ENCODE results near the gene FRMD1.

FRMD1 gene

DNA sequence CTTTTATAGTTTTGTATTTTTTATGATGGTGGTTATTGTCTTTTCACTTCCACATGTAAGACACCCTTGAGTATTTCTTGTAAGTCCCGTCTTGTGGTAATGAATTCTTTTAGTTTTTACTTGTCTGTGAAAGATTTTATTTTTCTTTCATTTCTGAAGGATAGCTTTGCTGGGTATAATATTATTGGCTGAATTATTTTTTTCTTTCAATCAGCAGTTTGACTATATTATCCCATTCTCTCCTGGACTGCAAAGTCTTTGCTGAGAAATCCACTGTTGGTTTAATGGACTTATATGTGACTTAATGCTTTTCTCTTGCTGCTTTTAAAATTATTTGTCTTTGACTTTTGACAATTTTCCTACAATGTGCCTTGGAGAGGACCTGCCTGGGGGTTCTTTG, 67.7 kb downstream of the FRMD1 start:
- Histone ChIP-seq H3F3A (ENCODE audit: control insufficient read depth, insufficient read depth) (no peaks in the 10 kb centered on the region), H3K4me2 (ENCODE audit: low read length) (no peak overlapping the region), H3K4me3 (ENCODE audit: low read length) (no peak overlapping the region), H3K27ac (ENCODE audit: low read depth, low read length) (no peak overlapping the region), H3K27me3 (ENCODE audit: control insufficient read depth, low read length) (no peaks in the 10 kb centered on the region), H3K79me2 (ENCODE audit: control insufficient read depth, low read length) (no peaks in the 10 kb centered on the region), H3K9me3 (ENCODE audit: control insufficient read depth, insufficient read depth, low read length) (peaks cover 16% of the 10 kb centered on the region; the same call in 1 of the 2 replicates), H3K4me1 (ENCODE audit: control insufficient read depth, low read length) (no peaks in the 10 kb centered on the region), H3K9me2 (replicated peaks; ENCODE audit: control insufficient read depth, low read length) (no peaks in the 10 kb centered on the region), H3K36me3 (ENCODE audit: control insufficient read depth, low read length) (no peaks in the 10 kb centered on the region), H4K20me1 (ENCODE audit: control insufficient read depth, insufficient read depth, low read depth, low read length) (no peaks in the 10 kb centered on the region)
- TF ChIP-seq CTCF (IDR thresholded peaks at IDR 0.05; ENCODE audit: low read depth, low read length, poor library complexity, severe bottlenecking) (no peak), EZH2phosphoT487 (IDR thresholded peaks at IDR 0.05; ENCODE audit: borderline replicate concordance, low read length) (no peak)

GRCh38 chr6:168009331-168009730, 69.7 kb downstream of the FRMD1 start:
- Histone ChIP-seq H3K27ac (ENCODE audit: low read depth, low read length) (no peak overlapping the region), H3K36me3 (ENCODE audit: control insufficient read depth, low read length) (no peaks in the 10 kb centered on the region), H3K9me2 (replicated peaks; ENCODE audit: control insufficient read depth, low read length) (no peaks in the 10 kb centered on the region), H4K20me1 (ENCODE audit: control insufficient read depth, insufficient read depth, low read depth, low read length) (no peaks in the 10 kb centered on the region), H3K4me2 (ENCODE audit: low read length) (no peak overlapping the region), H3K4me3 (ENCODE audit: low read length) (no peak overlapping the region), H3K4me1 (ENCODE audit: control insufficient read depth, low read length) (no peaks in the 10 kb centered on the region), H3K27me3 (ENCODE audit: control insufficient read depth, low read length) (no peaks in the 10 kb centered on the region), H3F3A (ENCODE audit: control insufficient read depth, insufficient read depth) (no peaks in the 10 kb centered on the region), H3K79me2 (ENCODE audit: control insufficient read depth, low read length) (no peaks in the 10 kb centered on the region), H3K9me3 (ENCODE audit: control insufficient read depth, insufficient read depth, low read length) (peaks cover 16% of the 10 kb centered on the region; the same call in 1 of the 2 replicates)
- TF ChIP-seq CTCF (IDR thresholded peaks at IDR 0.05; ENCODE audit: low read depth, low read length, poor library complexity, severe bottlenecking), result no peak
- no peak for TF ChIP-seq EZH2phosphoT487 (IDR thresholded peaks at IDR 0.05; ENCODE audit: borderline replicate concordance, low read length)

- Histone ChIP-seq H3K27me3 (ENCODE audit: control insufficient read depth, low read length) (no peaks in the 10 kb centered on the region), H3K27ac (ENCODE audit: low read depth, low read length) (no peak overlapping the region), H3K36me3 (ENCODE audit: control insufficient read depth, low read length) (no peaks in the 10 kb centered on the region), H3K4me1 (ENCODE audit: control insufficient read depth, low read length) (no peaks in the 10 kb centered on the region), H3F3A (ENCODE audit: control insufficient read depth, insufficient read depth) (no peaks in the 10 kb centered on the region), H3K79me2 (ENCODE audit: control insufficient read depth, low read length) (no peaks in the 10 kb centered on the region), H3K9me2 (replicated peaks; ENCODE audit: control insufficient read depth, low read length) (no peaks in the 10 kb centered on the region), H4K20me1 (ENCODE audit: control insufficient read depth, insufficient read depth, low read depth, low read length) (no peaks in the 10 kb centered on the region), H3K4me3 (ENCODE audit: low read length) (no peak overlapping the region), H3K9me3 (ENCODE audit: control insufficient read depth, insufficient read depth, low read length) (peaks cover 12% of the 10 kb centered on the region; the same call in 1 of the 2 replicates), H3K4me2 (ENCODE audit: low read length) (no peak overlapping the region)
- TF ChIP-seq EZH2phosphoT487 (IDR thresholded peaks at IDR 0.05; ENCODE audit: borderline replicate concordance, low read length) (no peak), CTCF (IDR thresholded peaks at IDR 0.05; ENCODE audit: low read depth, low read length, poor library complexity, severe bottlenecking) (no peak)
Measured at GRCh38 chr6:168007592-168008338, 71.2 kb downstream of the FRMD1 start.

Data from DOHH2 (cell line).